ENCODE results near the gene MYO18B.

Gene MYO18B

GRCh38 chr22:25763239-25763777, 21.3 kb downstream of the MYO18B start:
- Histone ChIP-seq H3K36me3 (replicated peaks; ENCODE audit: insufficient read depth, low read length) (no peaks in the 10 kb centered on the region), H2AFZ (ENCODE audit: low read length) (no peak overlapping the region), H3K79me2 (ENCODE audit: low read length) (no peaks in the 10 kb centered on the region), H3K9ac (ENCODE audit: low read length) (no peak overlapping the region), H3K27ac (ENCODE audit: low read length) (no peak overlapping the region), H3K27me3 (replicated peaks; ENCODE audit: insufficient read depth, low read length) (peaks cover 25% of the 10 kb centered on the region), H3K4me2 (ENCODE audit: low read depth, low read length) (no peak overlapping the region), H3F3A (ENCODE audit: insufficient read depth, low read length) (no peaks in the 10 kb centered on the region), H3K9me3 (replicated peaks; ENCODE audit: insufficient read depth, low read length) (no peaks in the 10 kb centered on the region), H4K20me1 (ENCODE audit: insufficient read depth, low read length) (no peaks in the 10 kb centered on the region), H3K4me3 (ENCODE audit: low read length) (no peak overlapping the region), H3K9me2 (replicated peaks; ENCODE audit: insufficient read depth, low read length) (no peaks in the 10 kb centered on the region), H3K4me1 (ENCODE audit: low read length) (no peaks in the 10 kb centered on the region)
- TF ChIP-seq EZH2 (optimal IDR thresholded peaks at IDR 0.05; ENCODE audit: low read depth, low read length): no peak
- TF ChIP-seq, protein P1, sequence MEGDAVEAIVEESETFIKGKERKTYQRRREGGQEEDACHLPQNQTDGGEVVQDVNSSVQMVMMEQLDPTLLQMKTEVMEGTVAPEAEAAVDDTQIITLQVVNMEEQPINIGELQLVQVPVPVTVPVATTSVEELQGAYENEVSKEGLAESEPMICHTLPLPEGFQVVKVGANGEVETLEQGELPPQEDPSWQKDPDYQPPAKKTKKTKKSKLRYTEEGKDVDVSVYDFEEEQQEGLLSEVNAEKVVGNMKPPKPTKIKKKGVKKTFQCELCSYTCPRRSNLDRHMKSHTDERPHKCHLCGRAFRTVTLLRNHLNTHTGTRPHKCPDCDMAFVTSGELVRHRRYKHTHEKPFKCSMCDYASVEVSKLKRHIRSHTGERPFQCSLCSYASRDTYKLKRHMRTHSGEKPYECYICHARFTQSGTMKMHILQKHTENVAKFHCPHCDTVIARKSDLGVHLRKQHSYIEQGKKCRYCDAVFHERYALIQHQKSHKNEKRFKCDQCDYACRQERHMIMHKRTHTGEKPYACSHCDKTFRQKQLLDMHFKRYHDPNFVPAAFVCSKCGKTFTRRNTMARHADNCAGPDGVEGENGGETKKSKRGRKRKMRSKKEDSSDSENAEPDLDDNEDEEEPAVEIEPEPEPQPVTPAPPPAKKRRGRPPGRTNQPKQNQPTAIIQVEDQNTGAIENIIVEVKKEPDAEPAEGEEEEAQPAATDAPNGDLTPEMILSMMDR (IDR thresholded peaks at IDR 0.05; ENCODE audit: low read length): no peak
- no peak for TF ChIP-seq EZH2phosphoT487 (IDR thresholded peaks at IDR 0.05; ENCODE audit: low read length)
- DNase-seq: no peak

DNA sequence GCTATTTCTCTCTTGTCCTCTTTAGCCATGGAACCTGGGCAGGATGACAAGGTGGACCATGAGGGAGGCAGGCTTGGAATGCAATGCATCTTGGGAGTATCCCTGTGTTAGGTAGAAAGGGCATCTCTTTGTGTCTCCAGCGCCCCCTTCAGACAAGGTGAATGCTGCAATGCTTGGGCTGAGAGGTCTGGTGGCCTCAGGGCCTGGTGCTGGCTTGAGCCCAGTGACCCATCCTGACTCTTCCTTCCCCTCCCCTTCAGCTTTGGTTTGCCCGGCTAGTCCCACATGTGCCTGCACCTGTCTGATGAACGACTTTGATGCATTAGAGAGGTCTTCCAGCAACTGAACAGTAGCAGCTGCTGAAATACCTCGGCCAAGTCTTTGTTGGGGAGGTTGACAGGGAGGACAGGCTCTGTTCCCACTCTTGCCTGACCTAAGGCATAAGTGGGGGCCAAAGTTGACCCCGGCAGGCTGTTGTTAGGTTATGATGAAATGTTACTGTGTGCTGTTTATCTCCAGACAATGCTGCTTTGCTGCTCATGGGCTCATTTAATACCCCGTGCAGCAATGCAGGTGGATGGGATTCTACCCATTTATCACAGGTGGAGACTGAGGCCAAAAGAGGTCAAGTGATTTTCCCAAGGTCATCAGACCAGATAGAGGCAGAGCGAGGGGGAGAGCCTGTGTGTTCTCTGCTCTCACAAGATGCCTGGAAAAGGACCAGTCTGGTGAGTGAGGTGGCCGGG, 22.5 kb downstream of the MYO18B start:
- no peaks in the 10 kb centered on the region for H3F3A ChIP-seq (ENCODE audit: insufficient read depth, low read length)
- H3K27me3 ChIP-seq (replicated peaks; ENCODE audit: insufficient read depth, low read length): peaks cover 35% of the 10 kb centered on the region
- no peaks in the 10 kb centered on the region for H4K20me1 ChIP-seq (ENCODE audit: insufficient read depth, low read length)
- H3K4me1 ChIP-seq (ENCODE audit: low read length): no peaks in the 10 kb centered on the region
- DNase-seq: no peak
- H3K79me2 ChIP-seq (ENCODE audit: low read length): no peaks in the 10 kb centered on the region
- H3K9me3 ChIP-seq (replicated peaks; ENCODE audit: insufficient read depth, low read length): no peaks in the 10 kb centered on the region
- H3K9ac ChIP-seq (ENCODE audit: low read length): no peak overlapping the region
- no peaks in the 10 kb centered on the region for H3K36me3 ChIP-seq (replicated peaks; ENCODE audit: insufficient read depth, low read length)
- no peak overlapping the region for H3K4me3 ChIP-seq (ENCODE audit: low read length)
- no peak overlapping the region for H3K4me2 ChIP-seq (ENCODE audit: low read depth, low read length)
- TF ChIP-seq EZH2phosphoT487 (IDR thresholded peaks at IDR 0.05; ENCODE audit: low read length) (no peak), EZH2 (optimal IDR thresholded peaks at IDR 0.05; ENCODE audit: low read depth, low read length) (no peak)
- TF ChIP-seq, protein P1 (IDR thresholded peaks at IDR 0.05; ENCODE audit: low read length): no peak
- H3K27ac ChIP-seq (ENCODE audit: low read length): no peak overlapping the region
- no peaks in the 10 kb centered on the region for H3K9me2 ChIP-seq (replicated peaks; ENCODE audit: insufficient read depth, low read length)
- no peak overlapping the region for H2AFZ ChIP-seq (ENCODE audit: low read length)

DNA sequence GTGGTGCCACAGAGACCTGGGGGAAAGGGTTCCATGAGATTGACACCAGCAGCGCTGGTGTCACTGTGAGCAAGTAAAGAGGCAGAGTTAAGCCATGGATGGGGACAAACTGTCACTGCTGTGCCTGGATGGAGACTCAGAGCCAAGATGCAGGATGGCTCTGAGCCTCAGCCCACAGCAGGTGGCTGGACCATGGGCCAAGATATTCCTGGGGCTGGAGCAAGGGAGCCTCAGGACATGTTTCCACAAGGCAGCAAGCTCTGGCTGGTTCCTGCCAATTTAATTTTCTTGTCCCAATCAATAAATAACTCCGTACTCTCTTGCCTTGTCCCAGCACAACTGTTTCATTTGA, 23.0 kb downstream of the MYO18B start:
- H3K9me3 ChIP-seq (replicated peaks; ENCODE audit: insufficient read depth, low read length): no peaks in the 10 kb centered on the region
- no peak for DNase-seq
- TF ChIP-seq, protein P1 (IDR thresholded peaks at IDR 0.05; ENCODE audit: low read length): no peak
- no peak for TF ChIP-seq EZH2phosphoT487 (IDR thresholded peaks at IDR 0.05; ENCODE audit: low read length)
- TF ChIP-seq EZH2 (optimal IDR thresholded peaks at IDR 0.05; ENCODE audit: low read depth, low read length): no peak

More for the DNA sequence above, 23.0 kb downstream of the MYO18B start:
- no peak overlapping the region for H3K9ac ChIP-seq (ENCODE audit: low read length)
- no peak overlapping the region for H3K27ac ChIP-seq (ENCODE audit: low read length)
- H3F3A ChIP-seq (ENCODE audit: insufficient read depth, low read length): no peaks in the 10 kb centered on the region
- no peaks in the 10 kb centered on the region for H3K9me2 ChIP-seq (replicated peaks; ENCODE audit: insufficient read depth, low read length)
- no peak overlapping the region for H2AFZ ChIP-seq (ENCODE audit: low read length)
- no peaks in the 10 kb centered on the region for H4K20me1 ChIP-seq (ENCODE audit: insufficient read depth, low read length)
- no peak overlapping the region for H3K4me3 ChIP-seq (ENCODE audit: low read length)
- no peak overlapping the region for H3K4me2 ChIP-seq (ENCODE audit: low read depth, low read length)
- no peaks in the 10 kb centered on the region for H3K79me2 ChIP-seq (ENCODE audit: low read length)
- no peaks in the 10 kb centered on the region for H3K4me1 ChIP-seq (ENCODE audit: low read length)
- no peaks in the 10 kb centered on the region for H3K36me3 ChIP-seq (replicated peaks; ENCODE audit: insufficient read depth, low read length)
- H3K27me3 ChIP-seq (replicated peaks; ENCODE audit: insufficient read depth, low read length): peaks cover 40% of the 10 kb centered on the region
